C4-2B (cell line): ENCODE results near the gene MPC1.

Source experiments
- CTCF ChIP-seq: fragments of 450-650 bp; conservative IDR thresholded peaks from 2 replicates; pipeline ENCODE4 v1.5.1; 2017; ENCODE audit warnings: mild to moderate bottlenecking
- ZFX ChIP-seq: fragments of 450-650 bp; IDR thresholded peaks from 2 replicates; pipeline ENCODE4 v1.6.1; 2017

GRCh38 chr6:166419717-166420116 lies 37.0 kb upstream of the MPC1 start:
- TF ChIP-seq CTCF (no peak), ZFX (no peak)
